Ectodermal cell (in vitro differentiated cells): Measurements from ENCODE around the gene GALC.

Experiments
- H3K27ac ChIP-seq: 2 replicates; pipeline ENCODE4 v1.7.0; 2013; ENCODE audit warnings: mild to moderate bottlenecking, low read depth, low read length; ENCODE audit not compliant: insufficient read depth, poor library complexity, severe bottlenecking
- H3K27me3 ChIP-seq: 2 replicates; pipeline ENCODE4 v1.7.0; 2013; ENCODE audit warnings: mild to moderate bottlenecking, low read length; ENCODE audit not compliant: insufficient read depth, control insufficient read depth, poor library complexity, severe bottlenecking
- H3K36me3 ChIP-seq: one replicate; pipeline ENCODE4 v1.7.0; 2013; ENCODE audit warnings: low read length; ENCODE audit not compliant: control insufficient read depth, insufficient read depth
- H3K4me1 ChIP-seq: one replicate; pipeline ENCODE4 v1.7.0; 2013; ENCODE audit warnings: low read length; ENCODE audit not compliant: control insufficient read depth, insufficient read depth
- H3K4me3 ChIP-seq: 2 replicates; pipeline ENCODE4 v1.7.0; 2013; ENCODE audit warnings: low read depth, low read length, control low read depth; ENCODE audit not compliant: insufficient read depth
- H3K9me3 ChIP-seq: 2 replicates; pipeline ENCODE4 v1.7.0; 2013; ENCODE audit warnings: mild to moderate bottlenecking, low read length, moderate library complexity; ENCODE audit not compliant: control insufficient read depth
- WGBS, 2 experiments: methylation state at CpG; one replicate each; pipeline ENCODE4 v1.1.7; 2013; ENCODE audit warnings: missing lambda C conversion rate in 2 of 2; 5-methylcytosine and 5-hydroxymethylcytosine counted together

Gene GALC

GRCh38 chr14:87995500-87996290, 2.7 kb upstream of the GALC start:
- 94 to 96% methylated on average over 6 of the region's 6 CpGs for WGBS, 2 experiments
- no peaks in the 10 kb centered on the region for H3K4me1 ChIP-seq
- H3K9me3 ChIP-seq = peaks cover 3% of the 10 kb centered on the region
- H3K27ac ChIP-seq = no peak overlapping the region
- H3K36me3 ChIP-seq = no peaks in the 10 kb centered on the region
- no peaks in the 10 kb centered on the region for H3K27me3 ChIP-seq
- H3K4me3 ChIP-seq = no peak overlapping the region

- Histone ChIP-seq H3K27me3 (no peaks in the 10 kb centered on the region), H3K36me3 (no peaks in the 10 kb centered on the region), H3K9me3 (peaks cover 3% of the 10 kb centered on the region), H3K4me1 (no peaks in the 10 kb centered on the region), H3K4me3 (no peak overlapping the region), H3K27ac (no peak overlapping the region)
- WGBS, 2 experiments = 98 to 100% methylated on average over 6 of the region's 6 CpGs
These were observed 2.0 kb upstream of the GALC start for GRCh38 chr14:87994974-87995373.

- peak overlapping the region; percentile 87 for H3K27ac ChIP-seq
- H3K4me1 ChIP-seq = no peaks in the 10 kb centered on the region
- no peaks in the 10 kb centered on the region for H3K36me3 ChIP-seq
- peaks cover 3% of the 10 kb centered on the region for H3K9me3 ChIP-seq
- H3K27me3 ChIP-seq = no peaks in the 10 kb centered on the region
- WGBS, 2 experiments = 5 to 7% methylated on average over 20 of the region's 20 CpGs
- H3K4me3 ChIP-seq = peak overlapping the region; percentile 74
These were observed 650 bp downstream of the GALC start for GRCh38 chr14:87992346-87992717.

GRCh38 chr14:87990682-87991081, 2.3 kb downstream of the GALC start:
- no peak overlapping the region for H3K27ac ChIP-seq
- no peaks in the 10 kb centered on the region for H3K27me3 ChIP-seq
- H3K4me3 ChIP-seq = no peak overlapping the region
- H3K36me3 ChIP-seq = no peaks in the 10 kb centered on the region
- H3K4me1 ChIP-seq = no peaks in the 10 kb centered on the region
- WGBS, 2 experiments = 92 to 98% methylated on average over 4 of the region's 4 CpGs
- peaks cover 3% of the 10 kb centered on the region for H3K9me3 ChIP-seq

- H3K27me3 ChIP-seq = no peaks in the 10 kb centered on the region
- no peak overlapping the region for H3K27ac ChIP-seq
- peaks cover 3% of the 10 kb centered on the region for H3K9me3 ChIP-seq
- 95 to 97% methylated on average over 2 of the region's 2 CpGs for WGBS, 2 experiments
- no peaks in the 10 kb centered on the region for H3K36me3 ChIP-seq
- no peak overlapping the region for H3K4me3 ChIP-seq
- H3K4me1 ChIP-seq = no peaks in the 10 kb centered on the region
These were observed 3.1 kb downstream of the GALC start for GRCh38 chr14:87989956-87990299.

- no peak overlapping the region for H3K4me3 ChIP-seq
- no peaks in the 10 kb centered on the region for H3K27me3 ChIP-seq
- 94 to 95% methylated on average over 5 of the region's 5 CpGs for WGBS, 2 experiments
- H3K4me1 ChIP-seq = no peaks in the 10 kb centered on the region
- peaks cover 3% of the 10 kb centered on the region for H3K9me3 ChIP-seq
- H3K36me3 ChIP-seq = no peaks in the 10 kb centered on the region
- H3K27ac ChIP-seq = no peak overlapping the region
These were observed 3.6 kb downstream of the GALC start for GRCh38 chr14:87989221-87989955.

GRCh38 chr14:87979689-87980088, 13.3 kb downstream of the GALC start:
- WGBS, 2 experiments = 81 to 88% methylated on average over 1 of the region's 1 CpG
- H3K36me3 ChIP-seq = no peaks in the 10 kb centered on the region
- no peak overlapping the region for H3K27ac ChIP-seq
- H3K4me1 ChIP-seq = no peaks in the 10 kb centered on the region
- no peaks in the 10 kb centered on the region for H3K9me3 ChIP-seq
- no peak overlapping the region for H3K4me3 ChIP-seq
- H3K27me3 ChIP-seq = no peaks in the 10 kb centered on the region

- H3K4me1 ChIP-seq = no peaks in the 10 kb centered on the region
- H3K27ac ChIP-seq = no peak overlapping the region
- H3K27me3 ChIP-seq = no peaks in the 10 kb centered on the region
- no peaks in the 10 kb centered on the region for H3K36me3 ChIP-seq
- H3K4me3 ChIP-seq = no peak overlapping the region
- H3K9me3 ChIP-seq = no peaks in the 10 kb centered on the region
These were observed 17.3 kb downstream of the GALC start for GRCh38 chr14:87975636-87976035.

- Histone ChIP-seq H3K4me3 (no peak overlapping the region), H3K36me3 (no peaks in the 10 kb centered on the region), H3K27ac (no peak overlapping the region), H3K9me3 (no peaks in the 10 kb centered on the region), H3K27me3 (no peaks in the 10 kb centered on the region), H3K4me1 (no peaks in the 10 kb centered on the region)
- 92 to 96% methylated on average over 2 of the region's 2 CpGs for WGBS, 2 experiments
These were observed 22.0 kb downstream of the GALC start for GRCh38 chr14:87971010-87971409.

GRCh38 chr14:87967496-87967895, 25.5 kb downstream of the GALC start:
- no peaks in the 10 kb centered on the region for H3K9me3 ChIP-seq
- no peak overlapping the region for H3K27ac ChIP-seq
- no peaks in the 10 kb centered on the region for H3K4me1 ChIP-seq
- no peak overlapping the region for H3K4me3 ChIP-seq
- H3K36me3 ChIP-seq = no peaks in the 10 kb centered on the region
- no peaks in the 10 kb centered on the region for H3K27me3 ChIP-seq
